Colonic mucosa (tissue), 4 donors: ENCODE measurements around the gene NEUROD4. TPM values are rescaled to one million over a fixed set of nuclear protein-coding genes. Genes with fewer than 3 reads are reported as not detected.

Source experiments
- DNase-seq: peaks from one replicate; pipeline ENCODE4 v3.0.0-alpha.2; 2020
- H3K27ac ChIP-seq: fragments of 200-600 bp; one replicate; pipeline ENCODE4 v1.8.0; 2021
- H3K27me3 ChIP-seq: fragments of 200-600 bp; one replicate; pipeline ENCODE4 v1.8.0; 2021
- H3K36me3 ChIP-seq: fragments of 200-600 bp; one replicate; pipeline ENCODE4 v1.8.0; 2021
- H3K4me1 ChIP-seq: fragments of 200-600 bp; one replicate; pipeline ENCODE4 v1.8.0; 2021; ENCODE audit warnings: mild to moderate bottlenecking
- H3K4me3 ChIP-seq: fragments of 200-600 bp; one replicate; pipeline ENCODE4 v1.8.0; 2021
- H3K9ac ChIP-seq, 2 donors: one replicate each; pipeline ENCODE4 v1.7.0; 2013; ENCODE audit warnings: control low read depth in 2 of 2, low read depth in 2 of 2, low read length in 2 of 2
- H3K9me3 ChIP-seq: fragments of 200-600 bp; one replicate; pipeline ENCODE4 v1.8.0; 2021
- CTCF ChIP-seq: fragments of 200-600 bp; IDR thresholded peaks from one replicate; pipeline ENCODE4 v1.8.0; 2022; ENCODE audit warnings: antibody characterized with exemption, mild to moderate bottlenecking
- intact Hi-C: fragments of 100-400 bp; cut with DNase I; formaldehyde crosslinking; loops from one replicate; pipeline ENCODE4 v1.14.1; 2022
- total RNA-seq, 2 donors: library from RNA; stranded (reverse); fragmentation: NEBNext Ultra II Directional in 1 of 2; extraction: Animal tissue kit (Norgen Biotek cat#: 25700) in 1 of 2; gene quantifications; one replicate each; pipeline ENCODE4 v1.2.1, GENCODE V29; 2021
- donor health status: healthy.
- donor health status: DM: no; HTN: no; CAD: no.
- donor health status: DM: no; HTN: no; CAD: no.

The NEUROD4 gene
- total RNA-seq, 2 donors from 2014 or later = not detected

GRCh38 chr12:55037351-55037987 lies 17.7 kb downstream of the NEUROD4 start:
- DNase-seq = no peak
- no peak overlapping the region for H3K4me3 ChIP-seq
- H3K27me3 ChIP-seq = no peaks in the 10 kb centered on the region
- H3K9me3 ChIP-seq = no peaks in the 10 kb centered on the region
- H3K27ac ChIP-seq = no peak overlapping the region
- no peak overlapping the region for H3K9ac ChIP-seq
- H3K36me3 ChIP-seq = no peaks in the 10 kb centered on the region
- TF ChIP-seq CTCF = no peak
- intact Hi-C loops = no loop called here
- H3K4me1 ChIP-seq = no peaks in the 10 kb centered on the region

DNA sequence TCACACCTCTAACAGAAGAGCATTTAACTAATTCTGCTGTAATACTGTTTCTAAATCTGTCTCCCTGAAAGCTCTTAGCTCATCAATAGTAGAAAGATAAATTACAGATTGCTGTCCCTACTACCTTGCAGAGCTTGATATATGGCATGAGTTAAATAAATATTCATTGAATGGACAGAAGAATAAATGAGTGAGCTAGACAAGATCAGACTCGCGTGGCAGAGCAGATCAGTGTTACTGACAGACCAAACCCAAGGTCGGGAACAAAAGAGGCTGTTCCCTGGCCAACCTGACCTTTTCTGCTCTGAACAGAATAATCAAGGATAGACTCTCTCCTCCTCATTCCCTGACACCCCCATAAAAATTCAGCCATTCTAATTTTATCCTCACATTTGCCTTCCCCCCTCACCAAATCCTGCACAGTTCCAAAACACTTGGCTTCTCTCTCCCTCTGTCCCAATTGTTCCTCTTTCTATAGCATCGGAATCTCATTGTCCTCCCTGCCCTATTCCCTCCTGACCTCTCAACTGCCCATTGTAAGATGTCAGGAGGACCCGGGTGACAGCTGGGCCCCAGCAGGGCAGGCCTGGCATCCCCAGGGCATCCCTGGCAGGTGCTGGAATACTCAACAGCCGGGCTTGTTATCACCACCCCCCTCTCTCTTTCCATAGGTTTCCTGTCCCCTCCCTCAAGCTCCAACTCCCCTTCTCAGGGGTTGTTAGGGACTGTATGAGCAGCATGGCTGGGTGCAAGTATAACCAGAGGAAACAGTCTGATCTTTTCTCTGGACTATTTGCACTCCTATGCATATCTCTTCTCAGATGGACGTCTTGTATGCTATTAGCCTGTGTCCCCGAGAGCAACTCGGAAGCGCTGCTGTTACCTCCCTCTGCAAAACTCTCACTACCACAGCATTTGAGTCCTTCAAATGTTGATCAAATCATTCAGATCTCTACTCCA lies 19.9 kb downstream of the NEUROD4 start:
- Histone ChIP-seq H3K27ac (no peak overlapping the region), H3K9me3 (no peaks in the 10 kb centered on the region), H3K4me1 (no peaks in the 10 kb centered on the region), H3K36me3 (no peaks in the 10 kb centered on the region), H3K9ac (no peak overlapping the region), H3K4me3 (no peak overlapping the region), H3K27me3 (no peaks in the 10 kb centered on the region)
- no peak for TF ChIP-seq CTCF
- no peak for DNase-seq
- intact Hi-C loops = no loop called here

GRCh38 chr12:55041345-55042055 lies 21.7 kb downstream of the NEUROD4 start:
- Histone ChIP-seq H3K36me3 (no peaks in the 10 kb centered on the region), H3K9me3 (no peaks in the 10 kb centered on the region), H3K27ac (no peak overlapping the region), H3K27me3 (no peaks in the 10 kb centered on the region), H3K4me3 (no peak overlapping the region), H3K9ac (no peak overlapping the region), H3K4me1 (no peaks in the 10 kb centered on the region)
- intact Hi-C loops = no loop called here
- DNase-seq = no peak
- no peak for TF ChIP-seq CTCF

DNA sequence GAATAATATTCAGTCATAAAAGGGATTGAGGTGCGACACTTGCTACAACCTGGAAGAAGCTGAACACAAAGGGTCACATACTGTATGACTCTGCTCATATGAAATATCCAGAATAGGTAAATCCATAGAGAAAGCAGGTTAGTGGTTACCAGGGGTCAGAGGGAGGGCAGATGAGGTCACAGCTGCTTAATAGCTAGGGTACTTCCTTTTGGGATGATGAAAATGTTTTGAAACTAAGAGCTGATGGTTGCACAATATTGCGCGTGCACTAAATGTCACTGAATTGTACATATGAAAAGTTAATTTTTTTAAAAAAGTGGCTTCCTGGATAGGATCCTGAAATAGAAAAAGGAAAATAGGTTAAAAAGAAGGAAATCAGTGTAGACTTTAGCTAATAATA lies 23.8 kb downstream of the NEUROD4 start:
- Histone ChIP-seq H3K4me3 (no peak overlapping the region), H3K27me3 (no peaks in the 10 kb centered on the region), H3K9me3 (no peaks in the 10 kb centered on the region), H3K27ac (no peak overlapping the region), H3K9ac (no peak overlapping the region), H3K4me1 (no peaks in the 10 kb centered on the region), H3K36me3 (no peaks in the 10 kb centered on the region)
- no peak for DNase-seq
- intact Hi-C loops = no loop called here
- TF ChIP-seq CTCF = no peak

GRCh38 chr12:55044135-55044534 lies 24.4 kb downstream of the NEUROD4 start:
- Histone ChIP-seq H3K4me1 (no peaks in the 10 kb centered on the region), H3K36me3 (no peaks in the 10 kb centered on the region), H3K4me3 (no peak overlapping the region), H3K27me3 (no peaks in the 10 kb centered on the region), H3K9ac (no peak overlapping the region), H3K9me3 (no peaks in the 10 kb centered on the region), H3K27ac (no peak overlapping the region)
- no peak for DNase-seq
- TF ChIP-seq CTCF = no peak
- intact Hi-C loops = no loop called here
